Stimulated activated CD4-positive, alpha-beta T cell treated with anti-CD3 and anti-CD28 coated beads, Interleukin-4, amount 100 ng/mL, for 1 hour (primary cell): ENCODE data around the gene ANKS1B.

Experiments
- DNase-seq: peaks from one replicate; pipeline ENCODE4 v3.0.0-alpha.2; 2020

ANKS1B gene

DNA sequence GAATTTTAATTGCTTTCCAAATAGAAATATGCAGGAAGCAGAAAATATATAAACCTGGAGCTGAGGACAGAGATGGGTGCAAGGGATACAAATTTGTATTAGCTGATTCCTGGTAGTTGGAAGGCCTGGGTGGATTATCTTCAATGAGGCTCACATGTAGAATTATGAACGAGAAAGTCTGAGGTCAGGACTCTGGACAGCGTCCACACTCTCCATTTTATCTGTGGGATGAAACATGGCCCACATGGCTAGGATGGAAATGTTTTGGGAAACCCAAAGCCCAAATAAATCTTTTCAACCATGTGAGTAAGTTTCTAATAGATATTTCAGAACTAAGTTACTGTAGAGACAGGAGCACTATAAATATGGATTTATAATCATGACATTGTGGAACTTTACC lies 1083.5 kb downstream of the ANKS1B start:
- DNase-seq = no peak

DNA sequence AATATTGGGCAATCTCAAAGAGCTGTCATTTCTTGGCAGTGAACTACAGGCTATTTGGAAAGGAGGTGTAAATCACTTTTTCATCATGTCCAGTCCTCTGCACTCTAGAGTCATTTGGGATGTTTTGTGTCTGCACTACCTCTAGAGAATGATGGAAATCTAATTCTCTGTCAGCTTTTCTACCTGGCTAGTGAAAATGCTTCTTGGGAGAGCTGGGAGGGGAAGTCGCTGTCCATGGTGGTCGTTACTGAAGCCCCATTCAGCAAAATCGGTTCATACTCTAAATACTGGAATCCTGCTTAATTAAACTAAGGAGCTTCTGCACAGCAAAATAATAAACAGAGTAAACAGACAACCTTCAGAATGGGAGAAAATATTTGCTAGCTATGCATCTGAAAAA lies 1087.8 kb downstream of the ANKS1B start:
- DNase-seq = no peak

DNA sequence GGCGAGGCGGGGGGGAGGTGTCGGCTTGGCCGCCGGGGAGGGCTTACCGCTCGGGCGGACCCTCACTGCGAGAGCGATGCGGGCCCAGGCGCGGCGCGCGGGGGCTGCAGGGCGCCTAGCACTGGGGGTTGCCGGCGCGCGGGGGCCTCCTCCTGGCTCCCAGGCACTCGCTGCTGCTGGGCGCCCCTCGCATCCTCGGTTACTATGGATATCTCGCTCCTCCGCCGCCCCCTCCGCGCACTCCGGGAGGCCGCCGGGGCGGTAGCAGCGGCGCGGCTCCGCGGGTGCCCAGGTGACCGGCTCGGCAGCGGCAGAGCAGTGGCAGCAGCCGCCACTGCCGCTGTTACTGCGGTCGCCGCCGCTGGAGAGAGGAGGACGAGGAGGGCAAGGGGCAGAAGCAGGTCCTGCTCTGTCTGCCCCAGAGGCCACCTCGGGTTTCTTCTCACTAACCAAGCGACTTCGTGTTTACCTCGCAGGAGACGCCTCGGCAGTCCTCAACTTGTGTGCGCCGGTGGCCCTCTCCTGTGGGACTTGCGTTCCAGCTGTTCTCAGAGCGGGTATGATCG lies 1089.6 kb downstream of the ANKS1B start:
- no peak for DNase-seq

DNA sequence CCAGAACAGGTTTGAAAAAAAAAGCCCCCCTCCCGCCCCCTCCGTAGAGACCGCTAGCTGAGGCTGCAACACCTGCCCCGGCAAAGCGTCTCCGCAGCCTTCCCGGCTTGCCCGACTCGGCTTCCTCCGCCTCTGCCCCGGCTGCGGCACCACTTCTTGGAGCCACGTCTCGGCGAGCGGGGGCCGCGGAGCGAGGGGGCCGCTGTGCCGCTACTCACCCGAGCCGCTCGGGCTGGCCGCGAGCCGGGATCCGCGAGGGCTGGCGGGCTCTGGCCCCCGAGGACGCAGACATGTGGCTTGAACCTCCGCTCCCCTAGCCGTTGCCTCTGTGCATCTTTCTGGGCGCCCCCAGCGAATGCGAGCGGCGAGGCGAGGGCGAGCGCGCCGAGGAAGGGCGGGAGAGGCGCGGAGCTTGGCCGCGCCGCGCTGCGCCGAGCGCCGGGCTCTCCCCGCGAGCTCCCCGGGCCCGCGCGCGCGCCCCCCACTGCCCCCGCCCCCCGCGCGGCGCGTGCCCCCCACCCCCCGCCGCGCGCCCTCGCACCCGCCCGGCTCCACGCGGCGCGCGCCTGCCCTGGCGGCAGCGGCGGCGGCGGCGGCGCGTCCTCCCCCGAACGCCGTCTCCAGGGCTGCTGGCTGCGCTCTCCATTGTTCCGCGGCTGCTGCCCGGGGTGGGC lies 1090.2 kb downstream of the ANKS1B start:
- no peak for DNase-seq

DNA sequence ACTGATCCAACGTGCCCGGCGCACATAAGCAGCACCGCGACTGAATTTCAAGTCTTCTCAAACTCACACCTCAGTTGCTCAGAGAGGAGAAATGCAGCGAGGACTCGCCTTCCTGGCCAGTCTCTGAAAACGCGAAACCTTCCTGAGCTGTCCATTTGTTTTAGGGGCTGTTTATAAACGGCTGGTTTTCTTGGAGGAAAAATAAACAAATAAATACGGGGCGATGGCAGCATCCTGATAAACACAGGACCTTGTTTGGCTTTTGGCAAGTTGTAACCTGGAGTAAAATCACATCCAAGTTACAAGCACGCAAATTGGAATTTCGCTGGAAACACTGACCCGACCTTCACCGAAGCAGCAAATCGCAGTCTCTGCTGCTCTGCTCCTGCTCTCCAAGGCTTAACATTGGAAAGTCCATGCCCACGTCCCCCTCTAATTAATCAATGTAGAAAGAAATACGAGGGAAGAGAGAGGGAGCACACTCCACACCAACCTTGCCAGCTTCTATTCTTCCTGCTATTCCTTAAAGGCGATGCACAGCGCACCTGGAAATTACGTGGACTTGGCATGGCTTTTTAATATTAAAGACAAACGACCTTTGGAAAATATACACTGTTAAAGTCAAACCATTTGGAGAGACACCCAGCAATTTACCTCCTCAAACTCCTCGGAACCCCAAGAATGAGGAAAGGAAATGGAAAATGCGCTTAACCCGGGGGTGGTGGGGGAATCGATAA lies 1090.9 kb downstream of the ANKS1B start:
- no peak for DNase-seq

DNA sequence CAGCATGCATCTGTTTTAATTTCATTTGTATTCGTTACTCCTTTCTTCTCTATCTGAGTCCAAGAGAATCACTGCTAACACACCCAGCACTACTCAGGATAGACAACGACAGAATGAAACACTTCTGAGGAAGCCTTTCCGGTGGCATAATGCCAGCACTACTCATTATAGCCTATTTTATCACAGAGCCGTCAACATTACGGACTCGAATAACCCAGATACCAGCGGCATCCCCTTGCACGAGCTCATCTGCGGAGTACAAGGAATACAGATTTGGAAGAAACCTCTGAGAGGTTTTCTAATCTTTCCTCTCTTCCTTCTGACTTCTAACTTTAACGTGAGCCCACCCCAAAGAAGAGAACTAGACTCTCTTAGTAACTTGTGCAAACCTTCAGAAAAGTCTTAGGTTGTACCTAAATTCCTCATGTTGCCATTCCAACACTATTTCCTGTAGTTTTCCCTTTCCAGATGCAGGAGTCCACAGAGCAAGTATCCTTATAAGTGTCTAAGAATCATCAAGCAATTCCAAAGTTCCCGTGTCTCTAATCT lies 1091.5 kb downstream of the ANKS1B start:
- no peak for DNase-seq

DNA sequence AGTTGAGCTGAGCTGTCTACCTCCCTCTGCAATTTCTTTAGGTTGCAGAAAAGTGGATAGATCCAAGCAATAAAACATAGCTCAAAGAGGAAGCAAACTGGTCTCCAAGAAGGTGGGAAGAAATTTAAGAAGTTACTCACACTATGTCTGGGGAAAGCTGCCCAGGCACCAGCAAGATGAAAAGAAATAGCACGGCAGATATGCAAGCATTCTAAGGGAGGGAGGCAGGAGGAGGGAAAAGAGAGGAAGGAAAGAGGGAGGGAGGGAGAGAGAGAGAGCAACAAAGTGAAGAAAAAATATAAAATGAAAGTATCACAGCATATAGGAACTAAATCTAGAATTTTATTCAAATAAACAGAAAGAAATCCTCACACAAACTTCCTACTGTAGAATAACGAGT lies 1099.0 kb downstream of the ANKS1B start:
- no peak for DNase-seq

DNA sequence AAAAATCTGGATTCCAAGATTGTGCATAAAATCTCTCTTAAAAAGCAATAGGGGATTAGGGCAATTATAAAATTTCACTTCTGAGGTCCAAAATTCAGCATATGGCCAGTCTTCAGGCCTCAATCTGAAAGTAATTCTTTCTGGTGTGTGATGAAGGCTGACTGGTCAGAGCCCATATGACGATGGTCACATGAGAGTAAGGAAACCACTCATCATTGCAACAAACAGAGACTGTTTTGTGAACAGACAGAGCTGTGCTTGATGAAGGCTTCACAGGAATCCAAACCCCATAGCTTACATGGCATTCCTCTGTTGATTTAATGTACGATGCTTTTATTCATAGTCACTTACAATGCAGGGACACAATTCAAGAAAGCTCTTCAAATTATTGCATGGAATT lies 1101.5 kb downstream of the ANKS1B start:
- DNase-seq = no peak

DNA sequence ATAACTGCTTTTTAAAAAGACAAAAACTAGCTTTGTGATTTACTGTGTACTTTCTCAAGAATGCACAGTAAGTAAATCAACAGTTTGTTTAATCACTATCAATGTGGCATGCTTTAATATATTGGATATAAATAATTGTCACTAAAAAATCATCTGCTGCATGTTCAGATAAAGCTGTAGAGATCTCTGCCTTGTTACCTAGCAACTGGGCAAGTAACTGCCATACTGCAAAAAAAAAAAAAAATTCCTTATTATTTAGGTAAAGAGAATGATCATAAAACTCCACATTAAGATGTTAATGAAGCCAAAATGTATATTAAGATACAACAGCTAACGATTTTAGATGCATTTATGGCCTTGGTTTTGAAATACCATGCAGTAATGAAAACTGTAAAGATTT lies 1102.2 kb downstream of the ANKS1B start:
- no peak for DNase-seq

DNA sequence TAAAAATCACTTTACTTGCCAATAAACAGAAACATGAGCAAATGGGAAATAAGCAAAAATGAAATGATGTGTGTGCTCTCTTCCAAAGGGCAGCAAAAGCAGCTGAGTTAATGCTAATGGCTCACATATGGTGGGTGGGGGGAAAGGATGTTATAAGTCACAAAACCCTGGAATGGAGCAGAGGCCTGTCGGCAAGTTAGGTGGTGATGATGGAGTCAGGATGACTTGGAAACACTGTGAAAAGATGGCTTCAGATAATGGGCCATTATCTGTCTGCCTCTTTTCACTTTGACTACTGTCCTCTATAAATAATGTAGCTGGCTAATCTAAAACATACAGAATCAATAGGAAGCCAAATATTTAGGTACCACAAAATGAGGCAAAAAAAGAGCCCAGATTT lies 1111.0 kb downstream of the ANKS1B start:
- DNase-seq = no peak

DNA sequence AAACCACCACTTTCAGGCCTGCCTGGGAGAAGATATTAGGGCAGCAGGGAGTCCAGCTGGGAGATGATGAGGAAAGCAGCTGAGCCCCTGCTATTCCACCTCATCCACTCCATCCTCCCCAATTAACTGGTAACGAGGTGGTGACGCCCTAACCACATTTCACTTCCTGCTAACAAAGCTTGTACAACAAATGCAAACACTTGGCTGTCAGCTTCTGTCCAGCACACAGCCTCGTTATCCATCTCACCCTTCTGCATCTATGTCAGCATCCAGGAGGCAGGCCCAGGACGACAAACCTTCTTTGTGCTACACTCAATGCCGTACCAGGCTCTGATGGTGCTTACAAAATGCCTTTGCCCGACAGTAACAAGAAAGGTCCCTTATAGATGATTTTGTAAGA lies 1114.2 kb downstream of the ANKS1B start:
- DNase-seq = no peak

DNA sequence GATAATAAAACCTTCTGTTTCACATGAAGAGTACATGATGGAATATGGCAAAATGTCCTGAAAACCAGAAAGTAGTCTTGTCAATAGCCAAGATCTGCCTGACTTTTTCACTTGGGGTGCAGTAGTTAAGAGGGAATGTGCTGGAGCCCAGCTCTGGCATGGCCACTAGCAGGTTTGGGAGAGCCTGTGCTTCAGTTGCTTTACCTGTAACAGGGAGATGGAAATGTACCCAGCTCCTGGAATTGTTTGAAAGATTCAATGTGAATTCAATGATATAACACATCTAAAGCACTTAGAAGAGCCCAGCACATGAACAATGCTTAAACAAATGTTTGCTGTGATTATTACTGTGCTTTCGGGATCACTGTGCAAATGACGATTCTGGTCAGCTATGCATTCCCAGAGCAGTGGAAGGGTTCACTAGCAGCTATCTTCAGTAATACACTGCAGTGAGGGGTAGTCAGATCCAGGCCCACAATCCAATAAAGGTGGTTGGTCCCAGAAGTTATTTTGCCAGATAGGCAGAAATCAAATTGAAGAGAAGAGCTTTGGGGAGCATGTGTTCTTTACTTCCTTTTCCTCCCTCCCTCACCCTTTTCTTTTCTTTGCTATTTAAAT lies 1114.7 kb downstream of the ANKS1B start:
- no peak for DNase-seq

DNA sequence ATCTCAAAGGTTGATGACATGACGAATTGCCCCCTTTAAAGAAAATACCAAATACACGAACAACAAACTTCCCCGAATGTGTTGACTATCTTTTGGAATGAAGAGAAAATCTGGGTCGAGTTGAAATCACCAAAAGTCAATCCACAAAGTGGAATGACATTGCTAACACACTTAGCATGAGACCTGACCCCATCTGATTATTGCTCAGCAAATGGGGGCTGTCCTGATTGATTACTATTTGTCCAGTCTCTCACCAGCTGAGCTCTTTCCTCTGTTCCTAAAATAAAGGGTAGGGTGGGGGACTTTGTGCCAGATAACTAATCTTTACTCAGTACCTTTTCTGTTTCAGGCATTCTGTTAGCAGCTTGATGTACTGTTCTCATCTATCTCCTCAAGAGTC lies 1116.2 kb downstream of the ANKS1B start:
- no peak for DNase-seq

DNA sequence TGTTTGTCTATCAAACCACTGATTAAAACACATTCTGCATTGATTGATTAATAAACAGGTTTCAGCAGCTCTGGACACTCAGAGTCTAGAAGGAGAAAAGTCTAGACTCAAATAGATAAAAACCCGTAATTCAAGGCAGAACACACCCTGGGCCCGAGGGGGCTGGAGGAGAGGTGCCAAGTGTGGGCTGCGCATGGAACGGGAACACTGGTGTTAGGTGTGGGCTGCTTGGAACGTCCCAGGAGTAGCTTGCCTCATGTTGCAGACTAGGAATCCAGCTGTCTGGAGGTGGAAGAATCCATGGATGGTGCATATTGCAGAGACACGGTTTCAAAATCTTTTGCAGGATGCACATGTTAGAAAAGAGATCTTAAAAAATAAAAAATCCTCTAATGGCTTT lies 1116.7 kb downstream of the ANKS1B start:
- DNase-seq = no peak

DNA sequence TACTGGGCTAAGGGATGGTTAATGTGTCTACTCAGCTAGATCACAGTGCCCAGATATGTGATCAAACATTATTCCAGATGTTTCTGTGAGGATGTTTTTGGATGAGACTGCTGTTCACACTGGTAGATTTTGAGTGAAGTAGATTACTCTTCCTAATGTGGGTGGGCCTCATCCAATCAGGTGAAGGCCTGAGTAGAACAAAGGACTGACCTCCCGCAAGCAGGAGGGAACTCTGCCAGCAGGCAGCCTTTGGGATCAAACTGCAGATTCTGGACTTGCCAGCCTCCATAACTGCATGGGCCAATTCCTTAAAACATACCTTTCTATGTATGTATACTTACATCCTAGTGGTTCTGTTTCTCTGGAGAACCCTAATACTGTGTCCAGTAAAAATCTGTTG lies 1120.4 kb downstream of the ANKS1B start:
- no peak for DNase-seq

DNA sequence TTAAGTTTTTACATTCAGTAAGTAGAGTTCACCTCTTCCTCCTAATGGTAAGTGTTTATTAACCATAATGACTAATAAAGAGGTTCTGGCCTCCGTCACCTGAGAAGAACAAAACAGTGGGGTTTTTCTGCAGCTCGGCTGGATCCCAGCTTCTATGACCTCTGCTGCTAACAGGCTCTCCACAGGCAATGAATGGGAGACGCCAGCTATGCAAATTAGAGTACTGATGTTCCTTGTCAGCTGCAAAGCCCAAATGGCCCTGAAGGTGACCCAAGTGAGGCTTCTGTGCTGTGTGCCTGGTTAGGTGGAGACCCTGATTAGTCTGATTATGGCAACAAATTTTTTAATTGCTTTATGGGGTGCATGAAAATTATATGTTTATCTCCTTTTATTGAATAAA lies 1121.6 kb downstream of the ANKS1B start:
- DNase-seq = no peak

DNA sequence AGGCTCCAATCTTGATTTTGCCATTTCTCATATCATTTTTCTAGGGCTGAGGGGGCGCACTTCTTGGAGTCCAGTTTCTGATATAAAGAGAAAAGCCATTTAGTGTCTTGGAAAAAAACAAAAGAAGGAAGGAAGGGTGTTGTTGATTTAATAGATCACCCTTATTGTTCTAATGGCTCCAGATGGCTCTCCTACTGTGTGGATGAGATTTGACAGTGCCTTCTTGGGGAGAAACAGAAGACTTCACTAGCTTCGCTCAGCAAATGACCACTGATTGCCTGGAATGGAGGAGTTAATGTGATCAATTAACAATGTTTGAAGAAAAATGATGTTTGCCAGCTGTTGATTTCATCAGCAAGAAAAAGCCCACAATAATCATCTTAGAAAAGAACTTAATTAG lies 1123.5 kb downstream of the ANKS1B start:
- no peak for DNase-seq

DNA sequence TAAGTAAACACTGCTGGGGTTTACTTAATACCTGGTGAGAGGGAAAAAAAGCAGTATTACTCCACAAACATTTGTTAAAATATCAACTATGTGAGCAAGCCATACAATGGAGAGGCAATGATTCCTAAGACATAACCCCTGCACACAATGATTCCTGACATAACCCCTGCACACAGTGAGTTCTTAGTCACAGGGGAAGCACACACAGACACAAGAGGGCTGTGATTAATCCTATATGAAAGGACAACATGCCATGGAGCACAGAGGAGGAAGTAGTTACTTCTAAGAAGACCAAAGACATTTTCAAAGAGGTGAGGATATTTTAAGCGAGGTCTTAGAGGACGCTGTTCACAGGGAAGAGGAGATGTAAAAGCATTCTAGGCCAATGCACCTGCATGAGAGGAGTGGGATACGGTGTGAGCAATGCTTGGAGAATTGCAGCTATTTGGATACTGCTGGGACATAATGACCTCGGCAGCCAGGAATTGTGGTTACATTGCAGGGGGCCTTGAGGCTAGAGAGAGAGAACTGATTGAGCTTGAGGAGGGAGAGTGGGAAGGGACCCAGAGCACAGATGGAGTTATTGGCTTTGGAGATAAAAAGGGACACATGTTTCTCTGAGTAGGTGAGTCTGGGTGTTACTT lies 1127.7 kb downstream of the ANKS1B start:
- DNase-seq = no peak

DNA sequence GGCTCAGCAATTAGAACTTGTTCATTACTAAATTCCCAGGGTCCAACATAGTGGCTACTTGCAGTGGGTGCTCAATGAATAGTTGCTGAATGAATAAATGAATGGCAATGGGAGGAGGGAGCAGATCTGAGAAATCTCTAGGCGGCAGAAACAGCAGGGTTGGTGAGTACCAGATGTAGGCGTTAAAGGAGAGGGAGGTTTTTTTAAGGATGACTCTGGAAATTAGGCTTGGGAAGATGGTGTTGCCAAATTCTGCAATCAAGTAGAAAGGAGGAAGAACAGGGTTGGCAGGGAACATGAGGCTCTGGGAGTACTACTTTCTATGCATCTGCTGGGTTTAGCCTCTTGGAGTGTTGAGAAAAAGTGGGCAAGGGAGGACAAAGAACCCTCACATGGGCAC lies 1132.6 kb downstream of the ANKS1B start:
- no peak for DNase-seq

DNA sequence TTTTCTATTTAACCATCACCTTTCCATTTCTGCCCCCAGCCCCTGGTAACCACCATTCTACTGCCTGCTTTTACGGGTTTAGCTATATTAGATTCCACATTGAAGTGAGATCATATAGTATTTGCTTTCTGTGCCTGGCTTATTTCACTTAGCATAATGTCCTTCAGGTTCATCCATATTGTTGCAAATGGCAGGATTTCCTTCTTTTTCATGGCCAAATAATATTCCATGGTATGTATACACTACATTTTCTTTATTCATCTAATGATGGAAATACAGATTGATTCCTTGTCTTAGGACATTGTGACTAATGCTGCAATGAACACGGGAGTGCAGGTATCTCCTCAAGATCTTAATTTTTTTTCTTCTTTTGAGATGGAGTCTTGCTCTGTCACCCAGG lies 1137.5 kb downstream of the ANKS1B start:
- no peak for DNase-seq

DNA sequence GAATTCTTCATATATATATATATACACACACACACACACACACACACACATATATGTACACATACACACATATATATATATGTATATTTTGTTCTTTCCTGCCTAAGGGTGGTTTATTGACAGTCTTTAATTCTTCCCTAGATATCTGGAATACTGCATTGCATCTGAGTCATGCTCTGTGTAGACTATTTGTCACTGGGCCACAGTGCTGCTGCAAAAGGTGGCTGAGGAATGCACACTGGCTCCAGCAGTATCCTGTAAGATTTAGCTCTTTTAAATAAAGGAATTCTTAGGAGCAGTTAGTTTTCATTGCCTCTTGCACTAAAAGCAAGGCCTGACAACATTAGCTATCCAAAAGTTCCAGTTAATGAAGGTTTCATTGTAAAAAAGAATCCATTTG lies 1138.8 kb downstream of the ANKS1B start:
- no peak for DNase-seq

DNA sequence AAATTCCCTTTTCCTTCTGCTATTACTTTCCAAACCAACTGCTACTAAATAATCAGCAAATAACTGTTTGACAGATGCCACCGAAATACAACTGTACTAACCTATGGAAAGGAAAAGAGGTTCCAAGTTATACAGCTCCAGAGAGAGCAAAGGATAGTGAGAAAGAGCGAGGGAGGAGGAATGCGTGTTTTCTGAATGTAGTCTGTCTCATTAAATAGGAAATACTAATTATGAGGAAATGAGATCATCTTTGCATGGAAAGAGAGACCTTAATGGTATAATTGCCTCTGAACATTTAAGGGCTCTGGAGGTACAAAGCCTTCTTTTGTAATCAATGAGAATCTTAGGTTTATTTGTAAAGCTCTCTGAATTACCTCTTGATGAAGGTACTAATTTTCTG lies 1144.4 kb downstream of the ANKS1B start:
- no peak for DNase-seq

DNA sequence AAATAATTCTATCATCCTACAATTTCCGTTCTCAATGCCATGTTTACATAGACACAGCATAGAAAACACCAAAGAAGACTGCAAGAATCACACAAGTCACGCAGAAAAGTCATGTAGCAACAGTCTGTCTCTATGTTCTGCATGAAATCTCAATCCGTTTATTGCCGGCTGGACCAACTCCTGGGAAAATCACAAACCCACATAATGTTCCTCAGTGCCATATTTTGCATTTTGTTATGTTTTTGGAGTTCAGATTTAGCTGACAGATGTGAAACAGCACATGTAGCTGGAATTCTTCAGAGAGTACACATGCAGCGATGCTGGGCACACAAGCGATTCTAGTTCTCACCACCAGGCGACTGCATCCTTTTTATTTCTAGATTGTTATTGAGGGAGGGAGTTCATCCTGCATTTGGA lies 1146.5 kb downstream of the ANKS1B start:
- no peak for DNase-seq
